ENCODE data around the gene CWC27. TPM values are rescaled to one million over a fixed set of nuclear protein-coding genes. Genes with fewer than 3 reads are reported as not detected.

Gene CWC27
- 36.5 TPM for polyA plus RNA-seq (2013, experiment 1 of 2)
- 37.2 TPM for polyA plus RNA-seq (2013, experiment 2 of 2)

DNA sequence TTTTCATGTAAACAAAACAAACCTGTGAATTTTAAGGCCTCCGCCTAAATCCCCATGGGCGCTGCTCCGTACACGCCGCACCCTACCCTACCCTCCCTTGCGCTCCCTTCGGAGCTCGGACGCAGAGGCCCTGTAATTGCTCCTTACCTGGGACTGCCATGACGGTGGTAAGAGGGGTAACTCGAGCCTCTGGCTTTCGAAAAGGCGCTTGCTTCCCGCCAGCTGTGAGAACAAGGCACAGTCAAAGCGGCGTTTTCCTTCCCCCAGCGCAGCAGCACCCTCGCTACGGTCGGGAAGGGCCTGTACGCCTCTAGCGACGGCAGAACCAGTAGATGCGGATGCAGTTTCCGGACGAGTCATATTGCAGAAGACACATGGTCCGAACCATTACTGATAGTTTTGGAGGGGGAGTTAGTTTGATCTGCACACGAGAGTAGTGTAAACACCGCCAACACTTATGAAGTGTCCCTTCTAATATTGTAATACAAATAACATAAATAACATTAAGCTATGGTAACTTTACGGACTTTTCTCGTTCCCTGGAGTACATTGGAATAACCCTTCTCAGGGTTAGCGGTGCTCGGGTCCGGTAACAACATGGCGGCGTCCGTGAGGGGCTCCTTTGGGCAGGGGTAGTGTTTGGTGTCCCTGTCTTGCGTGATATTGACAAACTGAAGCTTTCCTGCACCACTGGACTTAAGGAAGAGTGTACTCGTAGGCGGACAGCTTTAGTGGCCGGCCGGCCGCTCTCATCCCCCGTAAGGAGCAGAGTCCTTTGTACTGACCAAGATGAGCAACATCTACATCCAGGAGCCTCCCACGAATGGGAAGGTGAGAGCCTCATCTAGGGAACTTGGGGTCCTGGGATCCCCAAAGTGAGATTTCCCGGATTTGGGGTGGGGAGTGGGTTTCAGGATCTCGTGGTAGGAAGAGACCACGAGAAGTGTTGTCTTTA, at the start of gene CWC27, which contains the start of gene SREK1IP1:
Gene CWC27, plus strand, starts transcription at position 573 of the 955 bp plus-strand sequence. Its CDS starts 217 bp downstream, at position 790.
Gene SREK1IP1, minus strand, starts transcription at position 334 of the 955 bp plus-strand sequence. Its CDS starts 174 bp downstream, at position 160.
- under 1% methylated on average over 40 of the region's 48 CpGs for WGBS
- peak within 1 kb of the TSS; percentile 68 for H3K18ac ChIP-seq (ENCODE audit: low read depth in 1 of 2, low read length in 2 of 2)
- H3K9me3 ChIP-seq (ENCODE audit: control insufficient read depth, low read length), result no peaks in the 10 kb centered on the region
- H2AFZ ChIP-seq (ENCODE audit: low read depth, low read length), result peak within 1 kb of the TSS; percentile 43
- H3K23ac ChIP-seq (ENCODE audit: low read length in 2 of 2), result peak within 1 kb of the TSS in 1 of 2 experiments; percentile 32
- H2BK120ac ChIP-seq (ENCODE audit: low read depth, low read length), result no peak within 1 kb of the TSS
- H3K4ac ChIP-seq (ENCODE audit: low read depth in 1 of 2, low read length in 2 of 2), result peak within 1 kb of the TSS; percentile 35 to 82
- H3K9ac ChIP-seq (ENCODE audit: low read length), result peak within 1 kb of the TSS; percentile 100
- no peak within 1 kb of the TSS for H2AK5ac ChIP-seq (ENCODE audit: low read length, severe bottlenecking)
- no peaks in the 10 kb centered on the region for H3K27me3 ChIP-seq (ENCODE audit: control insufficient read depth in 1 of 2, insufficient read depth in 1 of 2, low read length in 2 of 2)
- no peak within 1 kb of the TSS for H2BK15ac ChIP-seq (ENCODE audit: low read depth, poor library complexity, severe bottlenecking)
- peak within 1 kb of the TSS; percentile 63 for H3K27ac ChIP-seq (ENCODE audit: low read length, poor library complexity, severe bottlenecking)
- no peak within 1 kb of the TSS for H4K91ac ChIP-seq (ENCODE audit: low read length)
- H3K14ac ChIP-seq (ENCODE audit: low read length in 2 of 2), result peak within 1 kb of the TSS in 1 of 2 experiments; percentile 93
- peak; percentile 95 for DNase-seq
- peak within 1 kb of the TSS; percentile 74 for H2BK5ac ChIP-seq (ENCODE audit: low read depth, low read length, poor library complexity, severe bottlenecking)
- peak within 1 kb of the TSS; percentile 95 for H3K4me2 ChIP-seq (ENCODE audit: low read length, poor library complexity, severe bottlenecking)
- H3K79me1 ChIP-seq (replicated peaks; ENCODE audit: low read length, poor library complexity, severe bottlenecking), result peaks cover 17% of the 10 kb centered on the region
- peak within 1 kb of the TSS; percentile 80 to 100 for H3K4me3 ChIP-seq (ENCODE audit: insufficient read depth in 1 of 2, low read depth in 1 of 2, low read length in 2 of 2)
- H3K36me3 ChIP-seq (ENCODE audit: control insufficient read depth in 1 of 2, insufficient read depth in 2 of 2, low read depth in 1 of 2, low read length in 2 of 2), result peaks cover 3 to 24% of the 10 kb centered on the region in 2 experiments
- H2BK12ac ChIP-seq (ENCODE audit: low read length in 2 of 2), result no peak within 1 kb of the TSS
- H3K4me1 ChIP-seq (ENCODE audit: control insufficient read depth, insufficient read depth, low read depth, low read length), result peaks cover 3% of the 10 kb centered on the region
- peak within 1 kb of the TSS; percentile 92 for H4K8ac ChIP-seq (ENCODE audit: low read length)

- H2AK5ac ChIP-seq (ENCODE audit: low read length, severe bottlenecking), result no peak overlapping the region
- WGBS, result 93% methylated on average over 3 of the region's 3 CpGs
- H3K4me2 ChIP-seq (ENCODE audit: low read length, poor library complexity, severe bottlenecking), result no peak overlapping the region
- no peak overlapping the region for H4K8ac ChIP-seq (ENCODE audit: low read length)
- H2AFZ ChIP-seq (ENCODE audit: low read depth, low read length), result no peak overlapping the region
- no peak overlapping the region for H2BK5ac ChIP-seq (ENCODE audit: low read depth, low read length, poor library complexity, severe bottlenecking)
- no peak overlapping the region for H3K4me3 ChIP-seq (ENCODE audit: insufficient read depth in 1 of 2, low read depth in 1 of 2, low read length in 2 of 2)
- H3K14ac ChIP-seq (ENCODE audit: low read length in 2 of 2), result no peak overlapping the region
- H3K4me1 ChIP-seq (ENCODE audit: control insufficient read depth, insufficient read depth, low read depth, low read length), result no peaks in the 10 kb centered on the region
- H3K9ac ChIP-seq (ENCODE audit: low read length), result no peak overlapping the region
- H2BK120ac ChIP-seq (ENCODE audit: low read depth, low read length), result no peak overlapping the region
- no peak overlapping the region for H3K18ac ChIP-seq (ENCODE audit: low read depth in 1 of 2, low read length in 2 of 2)
- DNase-seq, result no peak
- H2BK12ac ChIP-seq (ENCODE audit: low read length in 2 of 2), result no peak overlapping the region
- no peaks in the 10 kb centered on the region for H3K9me3 ChIP-seq (ENCODE audit: control insufficient read depth, low read length)
- H4K91ac ChIP-seq (ENCODE audit: low read length), result no peak overlapping the region
- no peak overlapping the region for H3K23ac ChIP-seq (ENCODE audit: low read length in 2 of 2)
- H3K27me3 ChIP-seq (ENCODE audit: control insufficient read depth in 1 of 2, insufficient read depth in 1 of 2, low read length in 2 of 2), result no peaks in the 10 kb centered on the region
- no peak overlapping the region for H3K4ac ChIP-seq (ENCODE audit: low read depth in 1 of 2, low read length in 2 of 2)
- H3K79me1 ChIP-seq (replicated peaks; ENCODE audit: low read length, poor library complexity, severe bottlenecking), result peaks cover 1% of the 10 kb centered on the region
- no peak overlapping the region for H2BK15ac ChIP-seq (ENCODE audit: low read depth, poor library complexity, severe bottlenecking)
- H3K27ac ChIP-seq (ENCODE audit: low read length, poor library complexity, severe bottlenecking), result no peak overlapping the region
- H3K36me3 ChIP-seq (ENCODE audit: control insufficient read depth in 1 of 2, insufficient read depth in 2 of 2, low read depth in 1 of 2, low read length in 2 of 2), result peaks cover 0 to 66% of the 10 kb centered on the region in 2 experiments
Observed at GRCh38 chr5:64722588-64722987, 46.1 kb upstream of the CWC27 start.

DNA sequence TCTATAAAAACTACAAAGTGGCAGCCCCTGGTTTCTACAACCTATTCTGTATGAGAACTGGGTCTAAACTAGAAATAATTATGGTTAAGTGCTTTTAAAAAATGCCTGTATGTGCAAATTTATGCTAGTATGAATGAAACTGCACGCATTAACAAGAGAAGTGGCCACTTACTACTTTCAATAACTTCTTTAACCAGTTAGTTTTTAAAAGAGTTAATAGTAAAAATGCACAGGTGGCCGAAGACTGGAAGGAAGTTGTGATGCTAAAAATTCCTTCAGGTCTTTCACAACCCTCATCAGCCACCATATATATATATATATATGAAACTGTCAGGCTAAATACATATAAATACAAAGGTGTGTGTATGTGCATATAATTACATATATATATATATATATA, 41.6 kb upstream of the CWC27 start:
- Histone ChIP-seq H2BK15ac (ENCODE audit: low read depth, poor library complexity, severe bottlenecking) (no peak overlapping the region), H2BK120ac (ENCODE audit: low read depth, low read length) (no peak overlapping the region), H3K4me1 (ENCODE audit: control insufficient read depth, insufficient read depth, low read depth, low read length) (no peaks in the 10 kb centered on the region), H2AFZ (ENCODE audit: low read depth, low read length) (no peak overlapping the region), H3K36me3 (ENCODE audit: control insufficient read depth in 1 of 2, insufficient read depth in 2 of 2, low read depth in 1 of 2, low read length in 2 of 2) (peaks cover 0 to 68% of the 10 kb centered on the region in 2 experiments), H3K9ac (ENCODE audit: low read length) (no peak overlapping the region), H3K9me3 (ENCODE audit: control insufficient read depth, low read length) (no peaks in the 10 kb centered on the region), H3K27me3 (ENCODE audit: control insufficient read depth in 1 of 2, insufficient read depth in 1 of 2, low read length in 2 of 2) (no peaks in the 10 kb centered on the region), H3K79me1 (replicated peaks; ENCODE audit: low read length, poor library complexity, severe bottlenecking) (peaks cover 11% of the 10 kb centered on the region), H4K8ac (ENCODE audit: low read length) (no peak overlapping the region), H3K4ac (ENCODE audit: low read depth in 1 of 2, low read length in 2 of 2) (no peak overlapping the region), H3K18ac (ENCODE audit: low read depth in 1 of 2, low read length in 2 of 2) (no peak overlapping the region), H4K91ac (ENCODE audit: low read length) (no peak overlapping the region), H3K4me3 (ENCODE audit: insufficient read depth in 1 of 2, low read depth in 1 of 2, low read length in 2 of 2) (no peak overlapping the region), H2BK12ac (ENCODE audit: low read length in 2 of 2) (no peak overlapping the region), H3K14ac (ENCODE audit: low read length in 2 of 2) (no peak overlapping the region), H3K23ac (ENCODE audit: low read length in 2 of 2) (no peak overlapping the region), H3K27ac (ENCODE audit: low read length, poor library complexity, severe bottlenecking) (no peak overlapping the region), H3K4me2 (ENCODE audit: low read length, poor library complexity, severe bottlenecking) (no peak overlapping the region), H2BK5ac (ENCODE audit: low read depth, low read length, poor library complexity, severe bottlenecking) (no peak overlapping the region), H2AK5ac (ENCODE audit: low read length, severe bottlenecking) (no peak overlapping the region)
- no peak for DNase-seq
- no CpG with 5 or more reads among the region's 2 CpGs for WGBS

DNA sequence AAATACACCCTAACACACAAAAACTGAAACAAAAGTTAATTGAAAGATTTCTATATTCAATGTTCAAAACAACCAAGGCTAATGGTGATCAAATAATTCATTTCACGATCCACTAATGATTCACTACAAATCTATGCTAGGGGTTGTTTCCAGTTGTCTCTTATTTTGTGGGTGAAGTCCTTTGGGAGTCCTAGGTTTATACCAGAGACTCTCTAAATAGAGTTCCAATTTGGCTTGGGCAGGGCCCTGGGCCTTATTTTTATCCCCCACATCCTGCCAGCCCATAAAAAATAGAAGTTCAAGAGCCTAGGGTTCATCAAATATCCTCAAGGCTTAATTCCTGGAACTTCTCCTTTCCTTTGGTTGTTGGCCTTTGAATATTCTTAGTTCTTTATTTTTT, 26.3 kb upstream of the CWC27 start:
- no peak overlapping the region for H2BK120ac ChIP-seq (ENCODE audit: low read depth, low read length)
- H3K4ac ChIP-seq (ENCODE audit: low read depth in 1 of 2, low read length in 2 of 2), result no peak overlapping the region
- no peak overlapping the region for H2BK15ac ChIP-seq (ENCODE audit: low read depth, poor library complexity, severe bottlenecking)
- H3K79me1 ChIP-seq (replicated peaks; ENCODE audit: low read length, poor library complexity, severe bottlenecking), result peaks cover 25% of the 10 kb centered on the region
- no peak overlapping the region for H4K91ac ChIP-seq (ENCODE audit: low read length)
- H2AK5ac ChIP-seq (ENCODE audit: low read length, severe bottlenecking), result no peak overlapping the region
- no peak overlapping the region for H3K23ac ChIP-seq (ENCODE audit: low read length in 2 of 2)
- no peak overlapping the region for H3K4me3 ChIP-seq (ENCODE audit: insufficient read depth in 1 of 2, low read depth in 1 of 2, low read length in 2 of 2)
- no peaks in the 10 kb centered on the region for H3K4me1 ChIP-seq (ENCODE audit: control insufficient read depth, insufficient read depth, low read depth, low read length)
- H2BK12ac ChIP-seq (ENCODE audit: low read length in 2 of 2), result no peak overlapping the region
- H2AFZ ChIP-seq (ENCODE audit: low read depth, low read length), result no peak overlapping the region
- H3K14ac ChIP-seq (ENCODE audit: low read length in 2 of 2), result no peak overlapping the region
- no peak overlapping the region for H3K18ac ChIP-seq (ENCODE audit: low read depth in 1 of 2, low read length in 2 of 2)
- H3K4me2 ChIP-seq (ENCODE audit: low read length, poor library complexity, severe bottlenecking), result no peak overlapping the region
- H3K27me3 ChIP-seq (ENCODE audit: control insufficient read depth in 1 of 2, insufficient read depth in 1 of 2, low read length in 2 of 2), result no peaks in the 10 kb centered on the region
- H3K9me3 ChIP-seq (ENCODE audit: control insufficient read depth, low read length), result no peaks in the 10 kb centered on the region
- WGBS, result no CpG with 5 or more reads among the region's 1 CpG
- no peak overlapping the region for H3K9ac ChIP-seq (ENCODE audit: low read length)
- H2BK5ac ChIP-seq (ENCODE audit: low read depth, low read length, poor library complexity, severe bottlenecking), result no peak overlapping the region
- no peak for DNase-seq
- H3K27ac ChIP-seq (ENCODE audit: low read length, poor library complexity, severe bottlenecking), result no peak overlapping the region
- H4K8ac ChIP-seq (ENCODE audit: low read length), result no peak overlapping the region
- peaks cover 0 to 46% of the 10 kb centered on the region in 2 experiments for H3K36me3 ChIP-seq (ENCODE audit: control insufficient read depth in 1 of 2, insufficient read depth in 2 of 2, low read depth in 1 of 2, low read length in 2 of 2)

Data from mesenchymal stem cell (in vitro differentiated cells and primary cell).